ENCODE measurements around the gene CCM2L.

GRCh38 chr20:32040142-32040953, 30.1 kb downstream of the CCM2L start:
- TF ChIP-seq SPI1 (IDR thresholded peaks at IDR 0.05; ENCODE audit: low read depth, low read length): peak; percentile 96
- no peak for TF ChIP-seq POLR2A (IDR thresholded peaks at IDR 0.05; ENCODE audit: low read depth, low read length)
- no peak for TF ChIP-seq POLR2AphosphoS5 (IDR thresholded peaks at IDR 0.05; ENCODE audit: low read depth, low read length)
- no peak for TF ChIP-seq PAX5 (IDR thresholded peaks at IDR 0.05; ENCODE audit: insufficient read depth, low read length, severe bottlenecking)
